BLaER1 (cell line): ENCODE data around the gene MANBA.

ENCODE experiments used
- H3K27ac ChIP-seq: shearing (Covaris generic); formaldehyde crosslinking; 2 replicates; pipeline ENCODE4 v1.8.1; 2022
- H3K27me3 ChIP-seq: shearing (Covaris generic); formaldehyde crosslinking; 2 replicates; pipeline ENCODE4 v1.8.1; 2022
- H3K36me3 ChIP-seq: shearing (Covaris generic); formaldehyde crosslinking; 2 replicates; pipeline ENCODE4 v1.8.1; 2022
- H3K4me1 ChIP-seq: shearing (Covaris generic); formaldehyde crosslinking; 2 replicates; pipeline ENCODE4 v1.8.1; 2022
- H3K4me2 ChIP-seq: shearing (Covaris generic); formaldehyde crosslinking; 2 replicates; pipeline ENCODE4 v1.8.1; 2022
- H3K4me3 ChIP-seq: shearing (Covaris generic); formaldehyde crosslinking; 2 replicates; pipeline ENCODE4 v1.8.1; 2022
- H3K9ac ChIP-seq: shearing (Covaris generic); formaldehyde crosslinking; 2 replicates; pipeline ENCODE4 v1.8.1; 2022
- H3K9me3 ChIP-seq: shearing (Covaris generic); formaldehyde crosslinking; 2 replicates; pipeline ENCODE4 v1.8.1; 2022
- H4K20me1 ChIP-seq: shearing (Covaris generic); formaldehyde crosslinking; 2 replicates; pipeline ENCODE4 v1.8.1; 2022
- Cebpa-rat ChIP-seq: shearing (Covaris generic); IDR thresholded peaks from 2 replicates; pipeline ENCODE4 v1.8.1; 2022

Gene MANBA

DNA sequence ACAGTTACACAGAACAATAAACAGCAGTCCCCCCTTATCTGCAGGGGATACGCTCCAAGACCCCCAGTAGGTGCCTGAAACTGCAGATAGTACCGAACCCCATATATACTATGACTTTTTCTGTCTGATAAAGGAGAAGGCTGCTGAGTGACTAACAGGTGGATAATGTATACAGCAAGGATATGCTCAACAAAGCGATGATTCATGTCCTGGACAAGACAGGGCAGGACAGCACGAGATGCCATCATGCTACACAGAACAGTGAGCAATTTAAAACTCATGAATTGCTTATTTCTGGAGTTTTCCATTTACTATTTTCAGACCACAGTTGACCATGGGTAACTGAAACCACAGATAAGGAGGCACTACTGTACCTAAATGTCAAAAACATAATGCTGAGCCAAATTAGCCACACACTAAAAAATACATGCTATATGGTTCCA is 76.1 kb downstream of the MANBA start:
- Histone ChIP-seq H3K27ac (no peak overlapping the region), H3K4me2 (no peak overlapping the region; the same call in 1 of the 2 replicates)

DNA sequence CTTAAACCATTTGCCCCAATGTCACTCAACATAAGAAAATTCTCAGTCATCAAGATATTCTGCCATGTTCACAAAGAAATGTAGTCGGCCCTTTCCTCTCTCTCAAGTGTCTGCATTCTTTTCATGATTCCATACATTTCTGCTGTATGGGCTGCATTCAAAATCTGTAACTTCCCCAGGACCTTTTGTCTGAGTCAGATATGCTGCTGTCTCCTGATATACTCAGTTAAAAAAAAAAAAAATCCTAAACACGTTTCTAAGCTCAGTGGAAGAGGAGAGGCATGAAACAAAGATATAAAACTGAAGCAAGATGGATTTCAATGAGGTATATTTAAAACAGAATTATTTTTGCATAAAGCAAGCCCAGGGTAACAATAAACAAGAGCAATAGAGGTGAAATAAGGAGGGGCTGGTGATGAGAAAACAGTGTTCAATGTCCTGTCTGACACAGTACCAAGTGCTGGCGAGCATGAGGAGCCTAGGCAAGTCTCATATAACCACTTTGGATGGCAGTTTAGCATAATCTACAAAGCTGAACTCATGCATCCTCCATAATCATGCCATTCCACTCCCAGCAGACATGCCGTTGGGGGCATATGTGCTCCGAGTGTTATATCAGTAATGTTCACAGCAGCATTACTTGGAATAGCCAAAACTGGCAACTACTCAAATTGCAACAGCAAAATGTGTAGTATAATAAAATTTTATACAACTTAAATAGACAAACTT is 76.7 kb downstream of the MANBA start:
- Histone ChIP-seq H3K4me2 (no peak overlapping the region), H4K20me1 (no peaks in the 10 kb centered on the region), H3K36me3 (peaks cover 73% of the 10 kb centered on the region), H3K4me3 (no peak overlapping the region), H3K9me3 (no peaks in the 10 kb centered on the region), H3K9ac (no peak overlapping the region), H3K27ac (no peak overlapping the region), H3K27me3 (no peaks in the 10 kb centered on the region), H3K4me1 (peaks cover 5% of the 10 kb centered on the region)
- no peak for TF ChIP-seq Cebpa-rat

More for the DNA sequence above, 76.1 kb downstream of the MANBA start:
- Histone ChIP-seq H3K27me3 (no peaks in the 10 kb centered on the region), H3K9ac (no peak overlapping the region), H3K36me3 (peaks cover 77% of the 10 kb centered on the region), H4K20me1 (no peaks in the 10 kb centered on the region), H3K4me3 (no peak overlapping the region), H3K4me1 (peaks cover 5% of the 10 kb centered on the region), H3K9me3 (no peaks in the 10 kb centered on the region)
- TF ChIP-seq Cebpa-rat, result no peak

GRCh38 chr4:102678695-102679335 is 82.0 kb downstream of the MANBA start:
- no peak for TF ChIP-seq Cebpa-rat
- Histone ChIP-seq H3K4me2 (no peak overlapping the region), H3K27me3 (no peaks in the 10 kb centered on the region), H4K20me1 (no peaks in the 10 kb centered on the region), H3K4me1 (no peaks in the 10 kb centered on the region), H3K9me3 (no peaks in the 10 kb centered on the region), H3K4me3 (no peak overlapping the region), H3K27ac (no peak overlapping the region), H3K36me3 (peaks cover 36% of the 10 kb centered on the region), H3K9ac (no peak overlapping the region)

DNA sequence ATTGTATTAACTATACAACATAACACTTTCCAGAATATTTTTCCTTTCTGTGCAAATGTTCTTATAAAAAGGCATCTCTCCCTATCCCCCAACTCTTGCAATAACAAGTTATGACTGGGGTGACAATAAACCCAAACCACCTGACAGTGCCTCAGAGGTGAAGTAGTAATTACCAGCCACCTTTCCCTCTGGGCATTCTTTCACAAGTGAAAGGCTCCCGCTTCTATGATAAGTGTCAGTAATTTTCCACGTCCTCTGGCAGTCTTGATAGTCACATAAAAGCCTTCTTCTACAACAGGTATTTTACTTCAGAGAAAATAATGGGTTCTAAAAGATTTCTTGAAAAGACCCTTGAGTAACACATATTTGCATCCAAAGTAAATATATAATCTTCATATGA is 82.7 kb downstream of the MANBA start:
- no peak overlapping the region for H3K4me2 ChIP-seq
- H3K4me3 ChIP-seq, result no peak overlapping the region
- H4K20me1 ChIP-seq, result no peaks in the 10 kb centered on the region
- no peak for TF ChIP-seq Cebpa-rat
- H3K9ac ChIP-seq, result no peak overlapping the region
- H3K27me3 ChIP-seq, result no peaks in the 10 kb centered on the region
- H3K36me3 ChIP-seq, result peaks cover 38% of the 10 kb centered on the region
- no peaks in the 10 kb centered on the region for H3K9me3 ChIP-seq
- no peak overlapping the region for H3K27ac ChIP-seq
- no peaks in the 10 kb centered on the region for H3K4me1 ChIP-seq

DNA sequence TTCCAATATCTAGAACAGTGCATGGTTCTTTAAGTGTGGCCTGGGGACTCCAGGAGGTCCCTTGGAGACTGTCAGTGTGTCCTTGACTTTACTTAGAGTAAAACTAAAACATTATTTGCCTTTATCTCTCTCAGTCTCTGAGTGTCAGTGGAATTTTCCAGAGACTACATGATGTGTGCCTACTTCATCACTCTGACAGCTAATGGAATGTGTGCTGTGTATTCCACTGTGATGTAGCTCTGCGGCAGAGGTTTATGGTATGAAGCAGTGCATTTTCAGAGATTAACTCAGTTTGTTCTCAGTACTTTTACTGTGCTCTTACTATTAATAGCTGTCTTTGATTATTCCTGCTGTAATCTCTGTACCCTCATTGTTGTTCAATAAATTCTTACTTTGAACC is 85.6 kb downstream of the MANBA start:
- Histone ChIP-seq H3K4me3 (no peak overlapping the region), H4K20me1 (no peaks in the 10 kb centered on the region), H3K27me3 (no peaks in the 10 kb centered on the region), H3K9ac (no peak overlapping the region), H3K36me3 (peaks cover 26% of the 10 kb centered on the region), H3K27ac (no peak overlapping the region), H3K4me2 (no peak overlapping the region), H3K4me1 (no peaks in the 10 kb centered on the region), H3K9me3 (no peaks in the 10 kb centered on the region)
- no peak for TF ChIP-seq Cebpa-rat

DNA sequence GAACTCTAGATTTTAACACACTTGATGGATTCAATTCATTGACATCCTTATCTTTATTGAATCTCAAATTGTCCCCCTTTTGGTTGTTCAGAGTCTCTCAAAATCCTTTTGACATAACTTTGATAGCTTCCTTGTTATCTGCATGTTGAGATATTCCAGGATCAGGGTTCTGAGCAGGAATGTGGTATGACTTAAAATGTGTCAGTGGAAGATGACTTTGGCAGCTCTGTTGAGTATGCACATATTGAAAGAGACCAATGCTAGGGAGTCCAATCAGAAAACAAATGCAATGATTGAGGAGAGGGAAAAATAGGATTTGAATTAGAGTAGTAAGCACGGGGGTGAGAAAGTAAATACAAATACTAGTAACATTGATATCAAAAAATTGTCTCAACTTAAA is 93.8 kb downstream of the MANBA start:
- Histone ChIP-seq H3K9ac (no peak overlapping the region), H3K4me3 (no peak overlapping the region), H3K4me1 (peaks cover 9% of the 10 kb centered on the region; the same call in 1 of the 2 replicates), H3K9me3 (no peaks in the 10 kb centered on the region), H4K20me1 (no peaks in the 10 kb centered on the region), H3K27ac (no peak overlapping the region), H3K36me3 (peaks cover 53% of the 10 kb centered on the region), H3K27me3 (no peaks in the 10 kb centered on the region), H3K4me2 (no peak overlapping the region)
- no peak for TF ChIP-seq Cebpa-rat

- no peak for TF ChIP-seq Cebpa-rat
- Histone ChIP-seq H3K9ac (no peak overlapping the region), H3K4me1 (peaks cover 9% of the 10 kb centered on the region; the same call in 1 of the 2 replicates), H3K9me3 (no peaks in the 10 kb centered on the region), H3K36me3 (peaks cover 65% of the 10 kb centered on the region), H3K27me3 (no peaks in the 10 kb centered on the region), H3K27ac (no peak overlapping the region), H3K4me2 (no peak overlapping the region), H3K4me3 (no peak overlapping the region), H4K20me1 (no peaks in the 10 kb centered on the region)
Measured at GRCh38 chr4:102665527-102665926, 95.2 kb downstream of the MANBA start.

DNA sequence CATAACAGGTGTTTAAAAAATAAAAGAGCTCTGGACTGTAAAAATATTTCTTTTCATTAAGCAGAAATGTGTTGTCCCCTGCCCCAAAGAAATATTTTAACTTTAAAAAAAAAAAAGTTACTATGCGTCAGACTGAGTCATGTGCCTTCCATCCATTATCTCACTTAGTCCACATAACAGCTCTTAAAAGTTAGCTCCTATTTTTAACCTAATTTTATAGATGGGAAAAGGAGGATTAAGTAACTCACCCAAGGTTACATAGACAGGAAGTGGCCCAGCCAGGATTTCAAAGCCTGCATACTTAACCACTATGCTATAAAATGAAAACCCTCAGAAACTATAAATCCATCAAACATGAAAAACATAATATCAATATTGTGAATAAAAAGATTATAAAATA is 97.7 kb downstream of the MANBA start:
- Histone ChIP-seq H3K27ac (no peak overlapping the region), H3K27me3 (no peaks in the 10 kb centered on the region), H3K4me1 (peaks cover 9% of the 10 kb centered on the region; the same call in 1 of the 2 replicates), H4K20me1 (no peaks in the 10 kb centered on the region), H3K4me2 (no peak overlapping the region), H3K4me3 (no peak overlapping the region), H3K9me3 (peaks cover 9% of the 10 kb centered on the region; the same call in 1 of the 2 replicates), H3K36me3 (peaks cover 64% of the 10 kb centered on the region), H3K9ac (no peak overlapping the region)
- TF ChIP-seq Cebpa-rat, result no peak

- H3K27me3 ChIP-seq, result no peaks in the 10 kb centered on the region
- no peaks in the 10 kb centered on the region for H4K20me1 ChIP-seq
- no peak overlapping the region for H3K9ac ChIP-seq
- no peaks in the 10 kb centered on the region for H3K4me1 ChIP-seq
- no peak for TF ChIP-seq Cebpa-rat
- no peak overlapping the region for H3K4me3 ChIP-seq
- peaks cover 45% of the 10 kb centered on the region for H3K36me3 ChIP-seq
- H3K4me2 ChIP-seq, result no peak overlapping the region
- H3K9me3 ChIP-seq, result peaks cover 9% of the 10 kb centered on the region; the same call in 1 of the 2 replicates
- no peak overlapping the region for H3K27ac ChIP-seq
Measured at GRCh38 chr4:102657206-102657605, 103.6 kb downstream of the MANBA start.

DNA sequence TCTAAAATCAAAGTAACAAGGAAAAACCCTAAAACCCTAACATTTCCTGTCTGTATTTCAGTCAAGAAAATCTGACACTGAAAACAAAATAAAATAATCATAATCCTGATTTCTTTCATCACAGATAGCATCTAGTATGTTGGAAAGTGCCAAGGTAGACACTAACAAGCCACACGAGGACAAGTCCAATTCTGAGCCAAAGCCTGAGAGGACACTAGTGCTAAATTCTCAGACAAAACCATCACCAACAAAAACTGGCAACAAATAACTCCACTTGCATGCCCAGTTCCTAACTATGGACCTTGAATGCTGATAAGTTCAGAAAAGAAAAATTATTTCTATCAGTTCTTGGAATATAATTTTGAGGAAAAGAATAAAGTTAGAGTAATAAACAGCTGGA is 113.7 kb downstream of the MANBA start:
- H4K20me1 ChIP-seq, result no peaks in the 10 kb centered on the region
- no peaks in the 10 kb centered on the region for H3K27me3 ChIP-seq
- no peak overlapping the region for H3K9ac ChIP-seq
- H3K9me3 ChIP-seq, result peaks cover 5% of the 10 kb centered on the region; the same call in 1 of the 2 replicates
- H3K4me2 ChIP-seq, result no peak overlapping the region
- no peak overlapping the region for H3K27ac ChIP-seq
- no peak for TF ChIP-seq Cebpa-rat
- H3K4me1 ChIP-seq, result no peaks in the 10 kb centered on the region
- H3K4me3 ChIP-seq, result no peak overlapping the region
- peaks cover 53% of the 10 kb centered on the region for H3K36me3 ChIP-seq
